22Rv1 (cell line): ENCODE measurements around the gene EDDM13.
"Not testable (repeated sequence)": the region's sequence is repeated elsewhere in the genome, so short reads cannot be mapped to it uniquely, and the experiment has no call there.

Source experiments
- ZFX ChIP-seq: fragments of 450-650 bp; IDR thresholded peaks from 2 replicates; pipeline ENCODE4 v1.6.1; 2017; ENCODE audit warnings: antibody characterized with exemption, borderline replicate concordance
- TF ChIP-seq, protein P1 (sequence below): fragments of 450-650 bp; IDR thresholded peaks from 2 replicates; pipeline ENCODE4 v1.5.1; 2017; ENCODE audit warnings: mild to moderate bottlenecking

DNA sequence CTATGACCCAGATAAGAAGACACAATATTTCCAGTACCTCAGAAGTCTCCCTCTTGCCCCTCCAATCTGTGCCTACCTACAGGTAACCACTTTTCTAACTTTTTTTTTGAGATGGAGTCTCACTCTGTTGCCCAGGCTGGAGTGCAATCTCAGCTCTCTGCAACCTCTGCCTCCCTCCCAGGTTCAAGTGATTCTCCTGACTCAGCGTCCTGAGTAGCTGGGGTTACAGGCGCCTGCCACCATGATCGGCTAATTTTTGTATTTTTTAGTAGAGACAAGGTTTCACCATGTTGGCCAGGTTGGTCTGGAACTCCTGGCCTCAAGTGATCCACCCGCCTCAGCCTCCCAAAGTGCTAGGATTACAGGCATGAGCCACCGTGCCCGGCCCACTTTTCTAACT is 10.6 kb upstream of the EDDM13 start:
- not testable (repeated sequence) for TF ChIP-seq ZFX
- TF ChIP-seq, protein P1, sequence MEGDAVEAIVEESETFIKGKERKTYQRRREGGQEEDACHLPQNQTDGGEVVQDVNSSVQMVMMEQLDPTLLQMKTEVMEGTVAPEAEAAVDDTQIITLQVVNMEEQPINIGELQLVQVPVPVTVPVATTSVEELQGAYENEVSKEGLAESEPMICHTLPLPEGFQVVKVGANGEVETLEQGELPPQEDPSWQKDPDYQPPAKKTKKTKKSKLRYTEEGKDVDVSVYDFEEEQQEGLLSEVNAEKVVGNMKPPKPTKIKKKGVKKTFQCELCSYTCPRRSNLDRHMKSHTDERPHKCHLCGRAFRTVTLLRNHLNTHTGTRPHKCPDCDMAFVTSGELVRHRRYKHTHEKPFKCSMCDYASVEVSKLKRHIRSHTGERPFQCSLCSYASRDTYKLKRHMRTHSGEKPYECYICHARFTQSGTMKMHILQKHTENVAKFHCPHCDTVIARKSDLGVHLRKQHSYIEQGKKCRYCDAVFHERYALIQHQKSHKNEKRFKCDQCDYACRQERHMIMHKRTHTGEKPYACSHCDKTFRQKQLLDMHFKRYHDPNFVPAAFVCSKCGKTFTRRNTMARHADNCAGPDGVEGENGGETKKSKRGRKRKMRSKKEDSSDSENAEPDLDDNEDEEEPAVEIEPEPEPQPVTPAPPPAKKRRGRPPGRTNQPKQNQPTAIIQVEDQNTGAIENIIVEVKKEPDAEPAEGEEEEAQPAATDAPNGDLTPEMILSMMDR = not testable (repeated sequence)
